ENCODE measurements around the gene CDH4. TPM values are rescaled to one million over a fixed set of nuclear protein-coding genes. Genes with fewer than 3 reads are reported as not detected.

The CDH4 gene
- polyA plus RNA-seq, 1 experiment: 1.5 TPM

GRCh38 chr20:61569825-61570224, 317.8 kb downstream of the CDH4 start:
- no peak for TF ChIP-seq CTCF (IDR thresholded peaks at IDR 0.05; ENCODE audit: insufficient read depth, low read depth, low read length)
- H3K36me3 ChIP-seq (ENCODE audit: control insufficient read depth, insufficient read depth, low read length): no peaks in the 10 kb centered on the region
- no peak overlapping the region for H3K4me3 ChIP-seq (ENCODE audit: low read depth, low read length)
- H3K27me3 ChIP-seq (ENCODE audit: control insufficient read depth, insufficient read depth, low read length): no peaks in the 10 kb centered on the region
- ChIA-PET CTCF (no interaction called here), POLR2A (no interaction called here)
- DNase-seq (ENCODE audit: low read depth): no peak

- no peak for TF ChIP-seq CTCF (IDR thresholded peaks at IDR 0.05; ENCODE audit: insufficient read depth, low read depth, low read length)
- CTCF ChIA-PET: no interaction called here
Measured at GRCh38 chr20:61570646-61571195, 318.7 kb downstream of the CDH4 start.

GRCh38 chr20:61571221-61571620, 319.2 kb downstream of the CDH4 start:
- ChIA-PET POLR2A (no interaction called here), CTCF (no interaction called here)
- Histone ChIP-seq H3K36me3 (ENCODE audit: control insufficient read depth, insufficient read depth, low read length) (no peaks in the 10 kb centered on the region), H3K4me3 (ENCODE audit: low read depth, low read length) (no peak overlapping the region), H3K27me3 (ENCODE audit: control insufficient read depth, insufficient read depth, low read length) (no peaks in the 10 kb centered on the region)
- no peak for DNase-seq (ENCODE audit: low read depth)
- TF ChIP-seq CTCF (IDR thresholded peaks at IDR 0.05; ENCODE audit: insufficient read depth, low read depth, low read length): no peak

More at GRCh38 chr20:61570646-61571195, 318.7 kb downstream of the CDH4 start:
- POLR2A ChIA-PET: no interaction called here
- Histone ChIP-seq H3K36me3 (ENCODE audit: control insufficient read depth, insufficient read depth, low read length) (no peaks in the 10 kb centered on the region), H3K27me3 (ENCODE audit: control insufficient read depth, insufficient read depth, low read length) (no peaks in the 10 kb centered on the region), H3K4me3 (ENCODE audit: low read depth, low read length) (no peak overlapping the region)
- DNase-seq (ENCODE audit: low read depth): no peak

GRCh38 chr20:61571916-61572711, 320.1 kb downstream of the CDH4 start:
- H3K4me3 ChIP-seq (ENCODE audit: low read depth, low read length): no peak overlapping the region
- ChIA-PET CTCF (no interaction called here), POLR2A (no interaction called here)
- no peak for DNase-seq (ENCODE audit: low read depth)
- no peaks in the 10 kb centered on the region for H3K36me3 ChIP-seq (ENCODE audit: control insufficient read depth, insufficient read depth, low read length)
- 0 out of 2 replicates have a peak, but pooled peaks cover 2% of the 10 kb centered on the region for H3K27me3 ChIP-seq (ENCODE audit: control insufficient read depth, insufficient read depth, low read length)
- TF ChIP-seq CTCF (IDR thresholded peaks at IDR 0.05; ENCODE audit: insufficient read depth, low read depth, low read length): no peak

GRCh38 chr20:61572789-61573188, 320.7 kb downstream of the CDH4 start:
- TF ChIP-seq CTCF (IDR thresholded peaks at IDR 0.05; ENCODE audit: insufficient read depth, low read depth, low read length): no peak
- Histone ChIP-seq H3K36me3 (ENCODE audit: control insufficient read depth, insufficient read depth, low read length) (no peaks in the 10 kb centered on the region), H3K4me3 (ENCODE audit: low read depth, low read length) (no peak overlapping the region), H3K27me3 (ENCODE audit: control insufficient read depth, insufficient read depth, low read length) (0 out of 2 replicates have a peak, but pooled peaks cover 2% of the 10 kb centered on the region)
- ChIA-PET POLR2A (no interaction called here), CTCF (no interaction called here)
- DNase-seq (ENCODE audit: low read depth): no peak

Data from BJ (cell line).